NCI-H345 (cell line): Measurements from ENCODE around the gene SCAMP5.

Experiments used
- DNase-seq: peaks from one replicate; lab custom pipeline; 2025; lab: John Stamatoyannopoulos, UW

Gene SCAMP5

DNA sequence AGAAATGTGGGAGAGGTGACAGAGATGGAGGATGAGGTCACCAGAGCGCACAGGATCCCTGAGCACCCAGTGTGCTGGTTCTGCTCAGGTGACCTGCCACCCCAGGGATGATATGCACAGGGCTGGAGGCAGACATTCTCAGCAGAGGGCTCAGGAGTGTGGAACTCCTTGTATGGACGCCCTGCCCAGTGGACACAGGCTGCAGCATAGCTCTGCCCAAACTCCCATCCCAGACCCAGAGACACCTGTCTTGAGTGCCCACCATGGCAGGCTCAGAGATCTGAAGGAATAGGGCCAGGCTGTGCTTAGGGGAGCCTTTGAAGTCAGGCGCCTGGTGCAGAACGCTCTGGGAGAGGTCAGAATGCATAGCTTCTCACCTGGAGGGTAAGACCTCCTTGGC is 75.3 kb downstream of the SCAMP5 start:
- DNase-seq, result no peak
